ENCODE results near the gene SMAGP.
"Not testable (repeated sequence)": the region's sequence is repeated elsewhere in the genome, so short reads cannot be mapped to it uniquely, and the experiment has no call there.

Gene SMAGP

GRCh38 chr12:51263341-51263740, 6.9 kb downstream of the SMAGP start:
- no peak for DNase-seq

GRCh38 chr12:51262758-51263177, 7.4 kb downstream of the SMAGP start:
- peak; percentile 38 to 45 for DNase-seq

DNA sequence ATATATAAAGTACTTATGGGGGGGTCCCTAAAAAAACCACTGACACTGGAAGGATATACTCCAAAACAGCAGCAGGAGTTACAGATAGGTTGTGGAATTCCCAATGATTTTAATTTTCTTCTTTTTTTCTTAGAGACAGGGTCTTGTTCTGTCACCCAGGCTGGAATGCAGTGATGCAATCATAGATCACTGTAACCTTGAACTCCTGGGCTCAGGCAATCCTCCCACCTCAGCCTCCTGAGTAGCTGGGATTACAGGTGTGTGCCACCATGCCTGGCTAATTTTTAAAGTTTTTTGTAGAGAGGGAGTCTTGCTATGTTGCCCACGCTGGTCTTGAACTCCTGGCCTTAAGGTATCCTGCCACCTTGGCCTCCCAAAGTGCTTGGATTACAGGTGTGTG, 10.6 kb downstream of the SMAGP start:
- not testable (repeated sequence) for DNase-seq

GRCh38 chr12:51254536-51254935, 15.7 kb downstream of the SMAGP start:
- no peak for DNase-seq

GRCh38 chr12:51253276-51253675, 16.9 kb downstream of the SMAGP start:
- no peak for DNase-seq

GRCh38 chr12:51247523-51248206, 22.6 kb downstream of the SMAGP start:
- no peak for DNase-seq

- peak; percentile 61 for DNase-seq
Measured at GRCh38 chr12:51246254-51246853, 23.9 kb downstream of the SMAGP start.

GRCh38 chr12:51245476-51246253, 24.6 kb downstream of the SMAGP start:
- no peak for DNase-seq

- DNase-seq, result no peak
Measured at GRCh38 chr12:51244269-51244668, 25.9 kb downstream of the SMAGP start.

- peak in 1 of 2 donors; percentile 11 for DNase-seq
Measured at GRCh38 chr12:51242876-51243275, 27.3 kb downstream of the SMAGP start.

- DNase-seq, result peak in 1 of 2 donors; percentile 59
Measured at GRCh38 chr12:51242120-51242519, 28.1 kb downstream of the SMAGP start.

DNA sequence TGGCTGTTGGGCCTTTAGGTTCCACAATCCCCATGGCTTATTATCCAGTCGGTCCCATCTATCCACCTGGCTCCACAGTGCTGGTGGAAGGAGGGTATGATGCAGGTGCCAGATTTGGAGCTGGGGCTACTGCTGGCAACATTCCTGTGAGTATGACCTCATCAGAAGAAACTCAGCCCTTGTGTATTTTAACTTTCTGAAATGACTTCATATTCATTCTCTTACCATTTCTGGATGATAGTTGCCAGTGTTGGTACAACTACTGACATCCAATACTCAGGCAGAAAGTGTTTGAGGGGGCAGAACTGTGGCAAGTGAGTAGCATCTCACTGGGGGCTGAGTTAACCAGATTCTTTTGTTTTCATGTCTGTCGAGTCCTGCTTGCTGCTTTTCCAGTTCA, 29.2 kb downstream of the SMAGP start:
- DNase-seq, result no peak

GRCh38 chr12:51238510-51239334, 31.5 kb downstream of the SMAGP start, which contains the start of gene DAZAP2:
DAZAP2 (plus strand) TSS chr12:51238826; CDS start chr12:51238908, 82 bp downstream.
- peak; percentile 96 to 97 for DNase-seq

- no peak for DNase-seq
Measured at GRCh38 chr12:51238037-51238509, 32.1 kb downstream of the SMAGP start.

DNA sequence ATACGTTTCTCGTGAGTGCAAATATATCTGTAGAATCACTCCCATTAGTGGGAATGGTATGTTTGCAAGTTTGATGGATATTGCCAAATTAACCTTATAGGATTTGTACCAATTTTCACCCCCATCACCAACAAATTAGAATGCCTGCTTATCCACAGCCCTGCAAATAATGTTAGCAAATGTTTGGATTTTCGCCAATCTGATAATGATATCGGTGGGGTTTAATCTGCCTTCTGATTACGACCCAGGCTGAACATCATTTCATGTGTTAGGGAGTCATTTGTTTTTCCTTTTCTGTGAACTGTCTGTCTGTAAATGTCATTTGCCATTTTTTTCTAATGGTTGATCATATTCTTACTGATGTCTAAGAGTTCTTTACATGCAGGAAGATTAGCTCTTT, 35.7 kb downstream of the SMAGP start:
- DNase-seq, result no peak

DNA sequence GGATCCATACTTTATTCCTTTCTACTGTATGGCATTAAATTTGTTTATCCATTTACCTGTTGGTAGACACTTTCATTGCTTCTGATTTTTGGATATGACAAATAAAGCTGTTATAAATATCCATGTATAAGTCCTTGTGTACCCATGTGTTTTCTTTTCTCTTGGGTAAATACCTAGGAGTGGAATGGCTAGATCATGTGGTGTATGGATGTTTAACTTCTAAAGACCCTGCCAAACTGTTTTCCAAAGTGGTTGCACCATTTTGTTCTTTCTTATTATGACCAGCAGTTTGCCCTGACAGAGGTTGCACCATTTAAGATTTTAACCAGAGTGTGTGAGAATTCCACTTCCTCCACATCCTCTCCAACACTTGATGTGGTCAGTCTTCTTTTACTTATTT, 37.6 kb downstream of the SMAGP start:
- DNase-seq, result no peak

DNA sequence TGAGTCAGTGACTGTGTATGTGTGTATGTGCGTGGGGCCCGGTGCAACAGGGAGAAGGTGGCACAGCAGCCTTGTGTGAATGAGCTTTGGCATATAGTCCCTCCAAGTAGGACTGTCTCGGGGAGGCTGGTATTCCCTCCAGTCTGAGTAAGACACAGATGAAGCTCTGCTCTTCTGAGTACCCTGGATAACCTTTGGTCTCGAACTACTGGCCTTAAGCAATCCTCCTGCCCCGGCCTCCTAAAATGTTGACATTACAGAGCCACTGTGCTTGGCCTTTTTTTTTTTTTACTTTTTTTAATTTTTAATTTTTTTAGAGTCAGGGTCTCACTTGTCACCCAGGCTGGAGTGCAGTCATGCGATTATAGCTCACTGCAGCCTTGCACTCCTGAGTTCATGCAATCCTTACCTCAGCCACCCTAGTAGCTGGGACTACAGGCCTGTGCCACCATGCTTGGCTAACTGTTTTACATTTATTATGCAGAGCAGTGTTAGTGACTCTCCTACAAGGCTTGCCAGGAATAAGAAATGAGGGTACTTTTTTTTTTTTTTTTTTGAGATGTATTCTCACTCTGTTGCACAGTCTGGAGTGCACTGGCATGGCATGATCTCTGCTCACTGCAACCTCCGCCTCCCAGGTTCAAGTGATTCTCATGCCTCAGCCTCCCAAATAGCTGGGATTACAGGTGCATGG, 41.0 kb downstream of the SMAGP start:
- no peak for DNase-seq

- no peak for DNase-seq
Measured at GRCh38 chr12:51227962-51228361, 42.3 kb downstream of the SMAGP start.

DNA sequence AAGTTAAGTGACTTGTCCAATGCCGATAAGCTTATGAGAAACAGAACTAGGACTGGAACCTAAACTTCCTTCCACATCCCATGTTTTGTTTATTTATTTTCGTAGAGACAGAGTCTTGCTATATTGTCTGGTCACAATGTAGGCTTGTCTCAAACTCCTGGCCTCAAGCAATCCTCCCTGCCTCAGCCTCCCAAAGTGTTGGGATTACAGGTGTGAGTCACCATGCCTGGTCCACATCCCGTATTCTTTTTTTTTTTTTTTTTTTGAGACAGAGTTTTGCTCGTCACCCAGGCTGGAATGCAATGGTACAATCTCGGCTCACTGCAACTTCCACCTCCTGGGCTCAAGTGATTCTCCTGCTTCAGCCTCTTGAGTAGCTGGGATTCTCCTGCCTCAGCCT, 43.1 kb downstream of the SMAGP start:
- not testable (repeated sequence) for DNase-seq

DNA sequence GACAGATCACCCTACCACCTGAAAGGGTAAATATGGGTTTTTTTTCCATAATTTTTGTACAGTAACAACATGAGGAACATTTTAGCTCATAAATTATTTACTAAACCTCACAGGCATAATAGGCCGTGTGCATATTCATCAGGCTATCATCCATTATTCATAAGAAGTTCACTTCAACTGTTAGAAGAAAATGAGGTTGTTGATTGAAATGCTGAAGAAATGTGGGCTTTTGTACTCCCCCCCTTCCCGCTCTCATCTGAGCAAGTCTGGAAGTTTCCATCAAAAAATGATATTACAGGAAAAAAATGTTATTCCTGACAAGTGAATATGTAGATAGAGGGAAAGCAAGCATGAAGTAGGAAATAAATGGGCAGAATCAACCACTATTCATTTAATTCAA, 44.4 kb downstream of the SMAGP start:
- DNase-seq, result no peak

- no peak for DNase-seq
Measured at GRCh38 chr12:51225234-51225633, 45.0 kb downstream of the SMAGP start.

DNA sequence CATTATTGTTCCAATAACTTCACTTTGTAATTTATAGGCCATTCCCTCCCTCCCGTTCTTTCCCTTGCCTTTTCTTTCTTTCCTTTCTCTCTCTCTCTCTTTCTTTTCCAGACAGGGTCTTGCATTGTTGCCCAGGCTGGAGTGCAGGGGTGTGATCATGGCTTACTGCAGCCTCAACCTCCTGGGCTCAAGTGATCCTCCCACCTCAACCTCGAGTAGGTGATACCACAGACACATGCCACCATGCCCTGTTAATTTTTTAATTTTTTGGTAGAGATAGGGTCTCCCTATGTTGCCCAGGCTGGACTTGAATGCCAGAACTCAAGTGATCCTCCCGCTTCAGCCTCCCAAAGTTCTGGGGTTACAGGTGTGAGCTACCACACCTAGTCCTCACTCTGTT, 45.6 kb downstream of the SMAGP start:
- no peak for DNase-seq
